GM23338 (cell line): ENCODE data around the gene CACNB4.

Experiments
- EZH2 ChIP-seq: fragments of 200-600 bp; sonication (generic); IDR thresholded peaks from one replicate; pipeline ENCODE4 v1.8.0; 2017; ENCODE audit warnings: antibody characterized with exemption, mild to moderate bottlenecking, low read depth; ENCODE audit not compliant: unreplicated experiment
- POLR2AphosphoS5 ChIP-seq: IDR thresholded peaks from 2 replicates; pipeline ENCODE4 v1.6.1; 2016; ENCODE audit warnings: antibody characterized with exemption, low read depth
- ZNF114 ChIP-seq: fragments of 250-450 bp; sonication (Bioruptor Pico); IDR thresholded peaks from 2 replicates; pipeline ENCODE4 v1.5.0; 2020; ENCODE audit warnings: mild to moderate bottlenecking, moderate library complexity
- TF ChIP-seq, protein P1 (sequence below), 2 experiments: fragments of 200-600 bp in 1 of 2; sonication (generic) in 1 of 2; conservative IDR thresholded peaks; 2 replicates each; pipeline versions ENCODE4 v1.5.1 to v1.6.1; 2016 to 2017; ENCODE audit warnings: antibody characterized with exemption in 2 of 2, low read depth in 2 of 2, mild to moderate bottlenecking in 2 of 2, moderate library complexity in 1 of 2
- TF ChIP-seq, protein P2 (sequence below): IDR thresholded peaks from one replicate; pipeline ENCODE4 v1.6.1; 2018; ENCODE audit warnings: antibody characterized with exemption; ENCODE audit not compliant: unreplicated experiment
- TF ChIP-seq, protein P3 (sequence below): IDR thresholded peaks from 2 replicates; pipeline ENCODE4 v1.6.1; 2016; ENCODE audit warnings: antibody characterized with exemption

DNA sequence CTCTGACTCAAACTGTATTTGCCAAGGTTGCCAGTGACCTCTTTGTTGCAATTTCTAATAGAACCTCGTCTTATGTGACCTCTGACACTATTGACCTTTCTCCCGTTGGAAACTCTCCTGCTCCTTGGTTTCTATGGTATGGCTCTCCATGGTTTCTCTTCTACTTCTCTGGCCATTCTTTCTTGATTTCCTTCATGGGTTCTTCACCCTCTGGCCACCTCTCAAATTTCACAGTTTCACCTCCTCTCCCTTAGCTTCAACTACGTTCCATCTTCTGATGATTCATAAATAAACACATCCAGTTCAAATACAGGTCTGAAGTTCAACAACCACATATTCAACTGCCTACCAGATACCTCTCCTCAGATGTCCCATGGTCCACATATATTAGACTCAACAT, 109.5 kb downstream of the CACNB4 start:
- TF ChIP-seq, protein P1, sequence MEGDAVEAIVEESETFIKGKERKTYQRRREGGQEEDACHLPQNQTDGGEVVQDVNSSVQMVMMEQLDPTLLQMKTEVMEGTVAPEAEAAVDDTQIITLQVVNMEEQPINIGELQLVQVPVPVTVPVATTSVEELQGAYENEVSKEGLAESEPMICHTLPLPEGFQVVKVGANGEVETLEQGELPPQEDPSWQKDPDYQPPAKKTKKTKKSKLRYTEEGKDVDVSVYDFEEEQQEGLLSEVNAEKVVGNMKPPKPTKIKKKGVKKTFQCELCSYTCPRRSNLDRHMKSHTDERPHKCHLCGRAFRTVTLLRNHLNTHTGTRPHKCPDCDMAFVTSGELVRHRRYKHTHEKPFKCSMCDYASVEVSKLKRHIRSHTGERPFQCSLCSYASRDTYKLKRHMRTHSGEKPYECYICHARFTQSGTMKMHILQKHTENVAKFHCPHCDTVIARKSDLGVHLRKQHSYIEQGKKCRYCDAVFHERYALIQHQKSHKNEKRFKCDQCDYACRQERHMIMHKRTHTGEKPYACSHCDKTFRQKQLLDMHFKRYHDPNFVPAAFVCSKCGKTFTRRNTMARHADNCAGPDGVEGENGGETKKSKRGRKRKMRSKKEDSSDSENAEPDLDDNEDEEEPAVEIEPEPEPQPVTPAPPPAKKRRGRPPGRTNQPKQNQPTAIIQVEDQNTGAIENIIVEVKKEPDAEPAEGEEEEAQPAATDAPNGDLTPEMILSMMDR (conservative IDR thresholded peaks at IDR 0.05; ENCODE audit: low read depth in 2 of 2), result no peak
- TF ChIP-seq EZH2 (no peak), POLR2AphosphoS5 (no peak), ZNF114 (CRISPR knock-in tag) (no peak)
- TF ChIP-seq, protein P2, sequence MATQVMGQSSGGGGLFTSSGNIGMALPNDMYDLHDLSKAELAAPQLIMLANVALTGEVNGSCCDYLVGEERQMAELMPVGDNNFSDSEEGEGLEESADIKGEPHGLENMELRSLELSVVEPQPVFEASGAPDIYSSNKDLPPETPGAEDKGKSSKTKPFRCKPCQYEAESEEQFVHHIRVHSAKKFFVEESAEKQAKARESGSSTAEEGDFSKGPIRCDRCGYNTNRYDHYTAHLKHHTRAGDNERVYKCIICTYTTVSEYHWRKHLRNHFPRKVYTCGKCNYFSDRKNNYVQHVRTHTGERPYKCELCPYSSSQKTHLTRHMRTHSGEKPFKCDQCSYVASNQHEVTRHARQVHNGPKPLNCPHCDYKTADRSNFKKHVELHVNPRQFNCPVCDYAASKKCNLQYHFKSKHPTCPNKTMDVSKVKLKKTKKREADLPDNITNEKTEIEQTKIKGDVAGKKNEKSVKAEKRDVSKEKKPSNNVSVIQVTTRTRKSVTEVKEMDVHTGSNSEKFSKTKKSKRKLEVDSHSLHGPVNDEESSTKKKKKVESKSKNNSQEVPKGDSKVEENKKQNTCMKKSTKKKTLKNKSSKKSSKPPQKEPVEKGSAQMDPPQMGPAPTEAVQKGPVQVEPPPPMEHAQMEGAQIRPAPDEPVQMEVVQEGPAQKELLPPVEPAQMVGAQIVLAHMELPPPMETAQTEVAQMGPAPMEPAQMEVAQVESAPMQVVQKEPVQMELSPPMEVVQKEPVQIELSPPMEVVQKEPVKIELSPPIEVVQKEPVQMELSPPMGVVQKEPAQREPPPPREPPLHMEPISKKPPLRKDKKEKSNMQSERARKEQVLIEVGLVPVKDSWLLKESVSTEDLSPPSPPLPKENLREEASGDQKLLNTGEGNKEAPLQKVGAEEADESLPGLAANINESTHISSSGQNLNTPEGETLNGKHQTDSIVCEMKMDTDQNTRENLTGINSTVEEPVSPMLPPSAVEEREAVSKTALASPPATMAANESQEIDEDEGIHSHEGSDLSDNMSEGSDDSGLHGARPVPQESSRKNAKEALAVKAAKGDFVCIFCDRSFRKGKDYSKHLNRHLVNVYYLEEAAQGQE, result no peak
- TF ChIP-seq, protein P3, sequence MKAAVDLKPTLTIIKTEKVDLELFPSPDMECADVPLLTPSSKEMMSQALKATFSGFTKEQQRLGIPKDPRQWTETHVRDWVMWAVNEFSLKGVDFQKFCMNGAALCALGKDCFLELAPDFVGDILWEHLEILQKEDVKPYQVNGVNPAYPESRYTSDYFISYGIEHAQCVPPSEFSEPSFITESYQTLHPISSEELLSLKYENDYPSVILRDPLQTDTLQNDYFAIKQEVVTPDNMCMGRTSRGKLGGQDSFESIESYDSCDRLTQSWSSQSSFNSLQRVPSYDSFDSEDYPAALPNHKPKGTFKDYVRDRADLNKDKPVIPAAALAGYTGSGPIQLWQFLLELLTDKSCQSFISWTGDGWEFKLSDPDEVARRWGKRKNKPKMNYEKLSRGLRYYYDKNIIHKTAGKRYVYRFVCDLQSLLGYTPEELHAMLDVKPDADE, result no peak
